DND-41 (cell line): ENCODE measurements around the gene CACNG3.
"Not testable (repeated sequence)": the region's sequence is repeated elsewhere in the genome, so short reads cannot be mapped to it uniquely, and the experiment has no call there.

Experiments
- ATAC-seq: fragments of 200-7000 bp; cut with Tn5 transposase; 3 replicates; pipeline ENCODE4 v1.9.1; 2021; ENCODE audit warnings: low read depth; ENCODE audit not compliant: insufficient read depth
- DNase-seq: peaks from one replicate; pipeline ENCODE4 v3.0.0-alpha.2; 2020
- H2AFZ ChIP-seq: 2 replicates; pipeline ENCODE4 v1.6.0; 2012; ENCODE audit warnings: low read depth, low read length
- H3K27ac ChIP-seq: 2 replicates; pipeline ENCODE4 v1.5.1; 2012; ENCODE audit warnings: low read length, inconsistent platforms
- H3K27me3 ChIP-seq: fragments of 200-600 bp; sonication (generic); 2 replicates; pipeline ENCODE4 v1.6.0; 2012; ENCODE audit warnings: low read length, mild to moderate bottlenecking, inconsistent platforms; ENCODE audit not compliant: insufficient read depth, poor library complexity
- H3K36me3 ChIP-seq: 2 replicates; pipeline ENCODE4 v1.5.1; 2012; ENCODE audit warnings: low read length, inconsistent platforms; ENCODE audit not compliant: insufficient read depth
- H3K4me1 ChIP-seq: 2 replicates; pipeline ENCODE4 v1.5.1; 2012; ENCODE audit warnings: mild to moderate bottlenecking, low read length; ENCODE audit not compliant: insufficient read depth
- H3K4me2 ChIP-seq: 2 replicates; pipeline ENCODE4 v1.6.0; 2012; ENCODE audit warnings: mild to moderate bottlenecking, moderate library complexity, low read length, inconsistent platforms; ENCODE audit not compliant: insufficient read depth
- H3K4me3 ChIP-seq, 2 experiments: fragments of 200-600 bp in 1 of 2; shearing (Covaris generic) in 1 of 2; 2 replicates each; pipeline ENCODE4 v1.5.1; 2012 to 2016; ENCODE audit warnings: inconsistent platforms in 2 of 2, low read length in 2 of 2, mild to moderate bottlenecking in 2 of 2, low read depth in 1 of 2, moderate library complexity in 1 of 2
- H3K79me2 ChIP-seq: 2 replicates; pipeline ENCODE4 v1.6.0; 2012; ENCODE audit warnings: low read length, inconsistent platforms; ENCODE audit not compliant: insufficient read depth
- H3K9ac ChIP-seq: 2 replicates; pipeline ENCODE4 v1.6.0; 2012; ENCODE audit warnings: low read depth, mild to moderate bottlenecking, inconsistent platforms, low read length, moderate library complexity
- H3K9me3 ChIP-seq: 2 replicates; pipeline ENCODE4 v1.5.1; 2012; ENCODE audit warnings: low read length, moderate library complexity, mild to moderate bottlenecking, inconsistent platforms; ENCODE audit not compliant: insufficient read depth, severe bottlenecking
- H4K20me1 ChIP-seq: 2 replicates; pipeline ENCODE4 v1.6.0; 2012; ENCODE audit warnings: low read length; ENCODE audit not compliant: insufficient read depth
- CTCF ChIP-seq: IDR thresholded peaks from 2 replicates; pipeline ENCODE4 v1.5.1; 2012; ENCODE audit warnings: borderline replicate concordance, low read length, moderate library complexity, mild to moderate bottlenecking; ENCODE audit not compliant: poor library complexity, severe bottlenecking; ENCODE audit errors: extremely low read depth
- EZH2 ChIP-seq: IDR thresholded peaks from 3 replicates; pipeline ENCODE4 v1.6.1; 2012; ENCODE audit warnings: borderline replicate concordance, low read depth, mild to moderate bottlenecking, moderate library complexity, low read length, inconsistent platforms; ENCODE audit not compliant: severe bottlenecking

CACNG3 gene

GRCh38 chr16:24332178-24332577, 76.0 kb downstream of the CACNG3 start:
- Histone ChIP-seq H3K79me2 (no peaks in the 10 kb centered on the region), H3K4me1 (no peaks in the 10 kb centered on the region), H3K4me2 (no peak overlapping the region), H4K20me1 (no peaks in the 10 kb centered on the region), H3K36me3 (no peaks in the 10 kb centered on the region), H2AFZ (no peak overlapping the region), H3K9me3 (no peaks in the 10 kb centered on the region), H3K9ac (no peak overlapping the region), H3K27me3 (peaks cover 8% of the 10 kb centered on the region), H3K4me3 (no peak overlapping the region), H3K27ac (no peak overlapping the region)
- DNase-seq (no peak), ATAC-seq (no peak)
- TF ChIP-seq EZH2: no peak
- TF ChIP-seq CTCF: no peak

GRCh38 chr16:24332582-24333090, 76.5 kb downstream of the CACNG3 start:
- no peaks in the 10 kb centered on the region for H3K4me1 ChIP-seq
- no peak overlapping the region for H3K4me3 ChIP-seq
- no peak overlapping the region for H3K9ac ChIP-seq
- no peaks in the 10 kb centered on the region for H4K20me1 ChIP-seq
- no peak for DNase-seq
- no peaks in the 10 kb centered on the region for H3K9me3 ChIP-seq
- H3K27me3 ChIP-seq: peaks cover 8% of the 10 kb centered on the region
- H3K36me3 ChIP-seq: no peaks in the 10 kb centered on the region
- no peaks in the 10 kb centered on the region for H3K79me2 ChIP-seq
- no peak for TF ChIP-seq CTCF
- no peak for TF ChIP-seq EZH2
- no peak overlapping the region for H3K27ac ChIP-seq
- H2AFZ ChIP-seq: no peak overlapping the region
- H3K4me2 ChIP-seq: no peak overlapping the region
- ATAC-seq: no peak

- Histone ChIP-seq H2AFZ (no peak overlapping the region), H3K4me2 (no peak overlapping the region), H3K4me1 (no peaks in the 10 kb centered on the region), H3K9me3 (no peaks in the 10 kb centered on the region), H3K9ac (no peak overlapping the region), H3K27me3 (no peaks in the 10 kb centered on the region), H4K20me1 (no peaks in the 10 kb centered on the region), H3K36me3 (no peaks in the 10 kb centered on the region), H3K79me2 (no peaks in the 10 kb centered on the region), H3K4me3 (no peak overlapping the region), H3K27ac (no peak overlapping the region)
- TF ChIP-seq EZH2 (no peak), CTCF (no peak)
- no peak for ATAC-seq
- no peak for DNase-seq
Measured at GRCh38 chr16:24336491-24336890, 80.4 kb downstream of the CACNG3 start.

- H3K27ac ChIP-seq: no peak overlapping the region
- H3K4me2 ChIP-seq: no peak overlapping the region
- no peak overlapping the region for H3K4me3 ChIP-seq
- no peaks in the 10 kb centered on the region for H3K4me1 ChIP-seq
- no peaks in the 10 kb centered on the region for H3K79me2 ChIP-seq
- DNase-seq (no peak), ATAC-seq (no peak)
- H4K20me1 ChIP-seq: no peaks in the 10 kb centered on the region
- TF ChIP-seq EZH2: no peak
- no peak for TF ChIP-seq CTCF
- H3K9me3 ChIP-seq: no peaks in the 10 kb centered on the region
- H3K36me3 ChIP-seq: no peaks in the 10 kb centered on the region
- H3K9ac ChIP-seq: no peak overlapping the region
- no peak overlapping the region for H2AFZ ChIP-seq
- H3K27me3 ChIP-seq: no peaks in the 10 kb centered on the region
Measured at GRCh38 chr16:24337013-24337412, 80.9 kb downstream of the CACNG3 start.

GRCh38 chr16:24343829-24344228, 87.7 kb downstream of the CACNG3 start:
- not testable (repeated sequence) for H2AFZ ChIP-seq, H3K36me3 ChIP-seq, H3K4me2 ChIP-seq, DNase-seq, H3K27ac ChIP-seq, H3K4me1 ChIP-seq, H3K27me3 ChIP-seq, H3K9ac ChIP-seq, H3K9me3 ChIP-seq, H3K79me2 ChIP-seq, H3K4me3 ChIP-seq, ATAC-seq, H4K20me1 ChIP-seq
